HG03442 (cell line): ENCODE data around the gene POMT2.

Experiments
- ATAC-seq: cut with Tn5 transposase; IDR thresholded peaks from one replicate; pipeline ENCODE4 v1.9.1; 2021; ENCODE audit warnings: mild to moderate bottlenecking, moderate library complexity; ENCODE audit not compliant: unreplicated experiment

The POMT2 gene

DNA sequence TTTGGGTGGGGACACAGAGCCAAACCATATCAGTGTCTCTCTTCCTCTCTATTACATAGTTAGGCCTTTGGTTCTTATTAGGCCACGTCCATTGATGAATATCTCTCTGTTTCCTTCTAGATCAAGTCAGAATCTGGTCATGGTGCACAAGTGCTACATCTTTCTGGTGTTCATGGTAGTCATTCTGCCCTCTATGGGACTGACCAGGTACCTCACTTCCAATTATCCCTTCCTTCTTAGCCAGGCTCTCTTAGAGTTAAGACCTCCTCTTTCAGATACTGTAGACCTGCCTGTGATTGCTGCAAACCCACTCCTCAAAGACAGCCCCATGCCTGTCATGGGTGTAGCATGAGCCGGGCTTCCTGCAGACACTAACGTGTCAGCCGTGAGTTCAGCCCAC, 74.9 kb downstream of the POMT2 start:
- ATAC-seq = no peak

DNA sequence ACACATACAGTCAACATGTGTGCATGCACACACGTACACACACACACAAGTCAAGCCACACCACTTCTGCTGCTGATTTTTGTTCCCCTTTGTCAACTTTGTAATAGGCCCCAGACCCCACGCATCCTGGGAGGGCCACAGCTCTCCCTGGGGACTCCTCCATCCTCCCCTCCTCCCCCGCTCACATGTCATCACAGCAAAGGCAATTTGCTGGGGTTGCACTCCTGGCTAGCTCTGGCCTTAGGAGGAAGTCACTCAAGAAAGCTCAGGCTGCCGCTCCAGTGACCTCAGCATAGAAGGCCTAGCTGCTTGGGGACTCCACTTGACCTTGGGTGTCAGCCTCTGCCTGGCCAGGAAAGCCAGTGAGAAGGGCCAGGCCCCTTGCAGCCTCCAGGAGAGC, 76.8 kb downstream of the POMT2 start:
- no peak for ATAC-seq

- ATAC-seq = no peak
Observed at GRCh38 chr14:77242752-77243151, 77.9 kb downstream of the POMT2 start.

GRCh38 chr14:77241955-77242354, 78.7 kb downstream of the POMT2 start:
- ATAC-seq = no peak

GRCh38 chr14:77240336-77240915, 80.3 kb downstream of the POMT2 start:
- no peak for ATAC-seq

DNA sequence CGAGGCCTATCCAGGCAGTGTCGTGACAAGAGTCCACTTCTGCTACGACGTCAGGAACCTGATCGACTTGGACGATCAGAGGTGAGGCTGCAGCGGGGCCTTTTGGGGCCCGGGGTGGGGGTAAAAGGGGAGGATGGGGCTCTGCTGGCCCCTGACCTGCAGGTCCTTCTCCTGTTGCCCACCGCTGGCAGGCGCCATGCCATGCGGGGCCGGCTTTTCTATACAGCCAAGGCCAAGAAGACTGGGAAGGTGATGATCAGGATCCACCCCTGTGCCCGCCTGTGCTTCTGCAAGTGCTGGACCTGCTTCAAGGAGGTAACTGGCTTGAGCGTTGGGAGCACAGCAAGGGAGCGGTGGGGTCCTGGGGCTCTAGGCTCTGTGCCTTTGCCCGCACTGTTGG, 81.3 kb downstream of the POMT2 start:
- ATAC-seq = no peak

DNA sequence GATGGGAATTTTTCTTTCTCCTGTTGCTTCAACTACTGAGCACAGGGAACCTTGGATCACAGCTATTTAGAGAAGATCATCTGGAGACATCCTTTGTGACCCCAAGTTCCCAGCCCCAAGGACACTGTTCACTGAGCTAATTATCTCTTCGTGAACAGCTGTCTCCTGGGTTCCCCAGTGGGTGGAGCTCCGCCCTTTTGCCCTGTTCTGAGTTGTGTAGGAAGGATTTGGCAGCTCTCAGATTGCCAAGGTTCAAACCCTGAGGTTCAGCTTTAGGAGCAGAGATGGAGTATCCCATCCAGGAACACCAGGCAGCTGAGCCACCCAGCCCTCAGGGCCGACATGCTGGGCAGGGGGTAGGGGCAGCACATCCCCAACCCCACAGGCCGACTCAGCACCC, 81.7 kb downstream of the POMT2 start:
- no peak for ATAC-seq

GRCh38 chr14:77238356-77238755, 82.3 kb downstream of the POMT2 start:
- no peak for ATAC-seq

DNA sequence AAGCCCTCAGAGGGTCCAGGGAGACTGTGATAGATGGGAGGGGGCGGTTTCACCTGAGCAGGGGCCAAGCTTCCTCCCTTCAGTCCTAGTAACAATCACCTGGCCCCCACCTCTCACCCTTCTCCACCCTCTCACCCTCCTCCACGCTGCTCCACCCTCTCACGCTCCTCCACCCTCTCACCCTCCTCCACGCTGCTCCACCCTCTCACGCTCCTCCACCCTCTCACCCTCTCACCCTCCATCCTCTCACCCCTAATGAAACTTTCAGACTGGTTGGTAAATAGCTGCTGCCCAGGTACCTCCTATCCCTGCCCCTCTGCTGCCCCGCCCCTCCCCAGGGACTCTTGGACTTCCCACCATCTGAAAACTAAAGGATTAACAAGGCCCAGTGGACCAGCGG, 83.9 kb downstream of the POMT2 start:
- ATAC-seq = no peak

DNA sequence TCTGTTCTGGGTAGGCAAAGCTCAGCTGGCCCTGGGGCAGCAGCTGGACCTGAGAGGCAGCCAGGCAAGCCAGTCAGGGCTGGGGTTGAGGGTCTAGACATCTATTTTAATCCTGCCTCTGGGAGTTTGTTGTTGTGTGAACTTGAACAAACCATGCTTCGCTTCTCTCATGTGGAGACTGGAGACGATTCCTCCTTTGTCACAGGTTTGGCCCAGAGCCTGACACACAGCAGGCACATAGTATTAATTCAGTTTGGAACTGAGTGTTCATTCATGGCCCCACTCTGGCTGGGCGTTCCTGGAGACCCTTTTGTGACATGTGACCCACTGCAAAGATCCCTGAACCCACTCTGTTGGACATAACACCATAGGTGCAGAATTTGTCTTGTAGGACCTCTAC, 89.0 kb downstream of the POMT2 start:
- ATAC-seq = no peak

GRCh38 chr14:77230914-77231313, 89.8 kb downstream of the POMT2 start:
- no peak for ATAC-seq

GRCh38 chr14:77228056-77228455, 92.6 kb downstream of the POMT2 start:
- ATAC-seq = no peak

- no peak for ATAC-seq
Observed at GRCh38 chr14:77225892-77226557, 94.7 kb downstream of the POMT2 start.

GRCh38 chr14:77225254-77225653, 95.4 kb downstream of the POMT2 start:
- ATAC-seq = no peak
